Measurements from ENCODE around the gene RCCD1. TPM values are rescaled to one million over a fixed set of nuclear protein-coding genes. Genes with fewer than 3 reads are reported as not detected.
A peak's percentile ranks its signal among the peaks of the same experiment; 100 is the strongest.

The RCCD1 gene
- total and polyA plus RNA-seq, 12 donors, result 5.5 to 11.8 (median 7.6) TPM

DNA sequence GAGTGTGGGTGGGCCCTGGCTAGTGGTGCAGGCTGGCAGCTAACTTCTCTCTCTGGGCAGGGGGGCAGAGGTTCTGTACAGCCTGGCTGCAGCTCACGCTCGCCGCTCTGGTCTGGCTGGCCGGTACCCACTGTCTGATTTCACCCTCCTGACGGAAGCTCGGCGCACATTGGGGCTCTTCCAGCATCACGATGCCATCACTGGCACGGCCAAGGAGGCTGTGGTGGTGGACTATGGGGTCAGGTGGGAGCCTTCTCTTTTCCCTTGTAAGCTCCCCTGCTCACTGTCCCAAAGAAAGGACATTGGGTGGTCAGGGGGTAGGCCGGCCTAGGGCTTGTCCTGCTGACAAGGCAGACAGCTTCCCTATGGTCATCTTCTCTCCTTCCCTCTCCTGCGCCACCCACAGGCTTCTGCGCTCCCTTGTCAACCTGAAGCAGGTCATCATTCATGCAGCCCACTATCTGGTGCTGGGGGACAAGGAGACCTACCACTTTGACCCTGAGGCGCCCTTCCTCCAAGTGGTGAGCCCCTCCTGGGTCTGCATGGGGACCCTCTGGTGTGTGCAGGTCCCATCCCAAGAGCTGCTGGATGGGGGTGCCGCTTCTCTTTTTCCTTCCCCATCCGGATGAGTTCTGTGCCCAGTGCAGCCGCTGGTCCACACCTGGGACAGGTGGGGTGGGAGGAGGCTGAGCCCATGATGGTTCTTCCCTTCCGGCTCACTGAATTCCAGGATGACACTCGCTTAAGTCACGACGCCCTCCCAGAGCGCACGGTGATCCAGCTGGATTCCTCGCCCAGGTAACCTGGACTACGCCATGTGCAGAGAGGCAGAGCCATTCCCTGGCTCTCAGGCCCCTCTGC lies 44.0 kb upstream of the RCCD1 start:
- DNase-seq (no peak), ATAC-seq (no peak)
- TF ChIP-seq, protein P1, sequence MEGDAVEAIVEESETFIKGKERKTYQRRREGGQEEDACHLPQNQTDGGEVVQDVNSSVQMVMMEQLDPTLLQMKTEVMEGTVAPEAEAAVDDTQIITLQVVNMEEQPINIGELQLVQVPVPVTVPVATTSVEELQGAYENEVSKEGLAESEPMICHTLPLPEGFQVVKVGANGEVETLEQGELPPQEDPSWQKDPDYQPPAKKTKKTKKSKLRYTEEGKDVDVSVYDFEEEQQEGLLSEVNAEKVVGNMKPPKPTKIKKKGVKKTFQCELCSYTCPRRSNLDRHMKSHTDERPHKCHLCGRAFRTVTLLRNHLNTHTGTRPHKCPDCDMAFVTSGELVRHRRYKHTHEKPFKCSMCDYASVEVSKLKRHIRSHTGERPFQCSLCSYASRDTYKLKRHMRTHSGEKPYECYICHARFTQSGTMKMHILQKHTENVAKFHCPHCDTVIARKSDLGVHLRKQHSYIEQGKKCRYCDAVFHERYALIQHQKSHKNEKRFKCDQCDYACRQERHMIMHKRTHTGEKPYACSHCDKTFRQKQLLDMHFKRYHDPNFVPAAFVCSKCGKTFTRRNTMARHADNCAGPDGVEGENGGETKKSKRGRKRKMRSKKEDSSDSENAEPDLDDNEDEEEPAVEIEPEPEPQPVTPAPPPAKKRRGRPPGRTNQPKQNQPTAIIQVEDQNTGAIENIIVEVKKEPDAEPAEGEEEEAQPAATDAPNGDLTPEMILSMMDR (IDR thresholded peaks at IDR 0.05), result no peak
- H3K27ac ChIP-seq, result no peak overlapping the region
- no peaks in the 10 kb centered on the region for H3K9me3 ChIP-seq
- H3K27me3 ChIP-seq, result no peaks in the 10 kb centered on the region
- intact Hi-C loops (cut with DNase I), result no loop called here
- peaks cover 0 to 100% (median 80%) of the 10 kb centered on the region in 9 donors for H3K36me3 ChIP-seq
- peaks cover 0 to 49% (median 36%) of the 10 kb centered on the region in 9 donors for H3K4me1 ChIP-seq
- H3K4me3 ChIP-seq, result no peak overlapping the region
- WGBS, 2 donors, result 96% methylated on average over 24 of the region's 24 CpGs

DNA sequence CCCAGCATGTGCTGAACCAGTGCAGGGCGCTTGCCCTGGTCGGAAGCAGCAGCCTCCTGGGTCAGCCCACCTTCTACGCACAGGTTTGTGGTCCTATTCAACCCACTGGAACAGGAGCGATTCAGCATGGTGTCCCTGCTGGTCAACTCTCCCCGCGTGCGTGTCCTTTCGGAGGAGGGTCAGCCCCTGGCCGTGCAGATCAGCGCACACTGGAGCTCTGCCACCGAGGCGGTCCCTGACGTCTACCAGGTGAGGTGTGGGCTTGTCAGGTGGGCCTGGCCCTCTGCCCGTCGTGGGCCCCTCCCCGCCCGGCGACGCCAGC lies 43.4 kb upstream of the RCCD1 start:
- Histone ChIP-seq H3K36me3 (peaks cover 0 to 100% (median 77%) of the 10 kb centered on the region in 9 donors), H3K4me1 (peaks cover 0 to 47% (median 38%) of the 10 kb centered on the region in 9 donors), H3K27me3 (no peaks in the 10 kb centered on the region), H3K4me3 (no peak overlapping the region), H3K9me3 (no peaks in the 10 kb centered on the region), H3K27ac (no peak overlapping the region)
- intact Hi-C loops (cut with DNase I), result no loop called here
- WGBS, 2 donors, result 90 to 92% methylated on average over 19 of the region's 19 CpGs
- ATAC-seq, result no peak
- no peak for DNase-seq
- TF ChIP-seq, protein P1 (IDR thresholded peaks at IDR 0.05), result no peak

DNA sequence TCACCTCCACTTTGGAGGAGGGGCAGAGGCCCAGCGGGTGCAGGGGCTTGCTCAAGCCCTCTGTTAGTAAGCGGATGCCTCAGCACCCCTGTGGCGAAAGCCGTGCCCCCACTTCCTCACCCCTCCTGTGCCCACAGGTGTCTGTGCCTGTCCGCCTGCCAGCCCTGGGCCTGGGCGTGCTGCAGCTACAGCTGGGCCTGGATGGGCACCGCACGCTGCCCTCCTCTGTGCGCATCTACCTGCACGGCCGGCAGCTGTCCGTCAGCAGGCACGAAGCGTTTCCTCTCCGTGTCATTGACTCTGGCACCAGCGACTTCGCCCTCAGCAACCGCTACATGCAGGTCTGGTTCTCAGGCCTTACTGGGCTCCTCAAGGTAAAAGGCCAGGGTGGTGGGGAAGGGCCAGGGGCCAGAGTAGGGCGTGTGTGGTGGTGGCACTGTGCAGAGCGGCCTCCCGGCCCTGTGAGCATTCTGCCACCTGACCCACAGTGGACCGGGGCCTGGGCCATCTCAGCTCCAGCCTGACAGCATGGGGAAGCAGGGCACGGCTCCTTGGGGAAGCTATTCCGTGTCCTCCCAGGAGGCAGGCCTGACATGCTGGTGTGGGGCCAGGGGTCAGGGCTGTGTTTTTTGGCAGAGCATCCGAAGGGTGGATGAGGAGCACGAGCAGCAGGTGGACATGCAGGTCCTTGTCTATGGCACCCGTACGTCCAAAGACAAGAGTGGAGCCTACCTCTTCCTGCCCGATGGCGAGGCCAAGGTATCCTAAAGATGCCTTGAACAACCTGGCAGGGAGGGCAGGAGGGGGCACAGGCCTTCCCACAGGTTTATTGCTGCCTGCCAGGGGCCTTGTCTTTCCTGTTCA lies 42.5 kb upstream of the RCCD1 start:
- Histone ChIP-seq H3K9me3 (no peaks in the 10 kb centered on the region), H3K36me3 (peaks cover 0 to 100% (median 74%) of the 10 kb centered on the region in 9 donors), H3K4me1 (peaks cover 0 to 47% (median 38%) of the 10 kb centered on the region in 9 donors), H3K4me3 (no peak overlapping the region), H3K27me3 (no peaks in the 10 kb centered on the region), H3K27ac (peak overlapping the region in 1 of 10 donors; percentile 26)
- intact Hi-C loops (cut with DNase I), result no loop called here
- DNase-seq (no peak), ATAC-seq (no peak)
- TF ChIP-seq, protein P1 (IDR thresholded peaks at IDR 0.05), result no peak
- WGBS, 2 donors, result 94% methylated on average over 30 of the region's 30 CpGs

DNA sequence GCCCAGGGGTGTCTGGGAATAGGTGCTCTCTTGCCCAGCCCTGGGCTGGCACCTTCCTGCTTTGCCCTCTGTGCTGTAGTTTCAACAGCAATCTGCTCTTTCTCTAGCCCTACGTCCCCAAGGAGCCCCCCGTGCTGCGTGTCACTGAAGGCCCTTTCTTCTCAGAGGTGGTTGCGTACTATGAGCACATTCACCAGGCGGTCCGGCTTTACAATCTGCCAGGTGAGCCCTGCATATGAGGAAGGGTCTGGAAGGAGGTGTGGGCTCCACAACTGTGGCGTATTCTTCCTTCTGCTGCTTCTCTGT lies 42.0 kb upstream of the RCCD1 start:
- 94% methylated on average over 7 of the region's 7 CpGs for WGBS, 2 donors
- Histone ChIP-seq H3K4me1 (peaks cover 0 to 47% (median 34%) of the 10 kb centered on the region in 9 donors), H3K4me3 (no peak overlapping the region), H3K9me3 (no peaks in the 10 kb centered on the region), H3K36me3 (peaks cover 0 to 100% (median 77%) of the 10 kb centered on the region in 9 donors), H3K27me3 (no peaks in the 10 kb centered on the region), H3K27ac (no peak overlapping the region)
- no peak for ATAC-seq
- TF ChIP-seq, protein P1 (IDR thresholded peaks at IDR 0.05), result no peak
- intact Hi-C loops (cut with DNase I), result no loop called here
- DNase-seq, result no peak
